Activated naive CD8-positive, alpha-beta T cell treated with anti-CD3 and anti-CD28 coated beads for 36 hours (primary cell): ENCODE data around the gene AATF. TPM values are rescaled to one million over a fixed set of nuclear protein-coding genes. Genes with fewer than 3 reads are reported as not detected.

Experiments
- DNase-seq: peaks from one replicate; pipeline ENCODE4 v3.0.0; 2021
- H3K27ac Mint-ChIP-seq: one replicate; pipeline ENCODE4 v1.8.0; 2022; ENCODE audit warnings: mild to moderate bottlenecking, moderate library complexity, mixed read lengths
- H3K27me3 Mint-ChIP-seq: one replicate; pipeline ENCODE4 v1.8.0; 2022; ENCODE audit warnings: mild to moderate bottlenecking, mixed read lengths
- H3K36me3 Mint-ChIP-seq: one replicate; pipeline ENCODE4 v1.8.0; 2021; ENCODE audit warnings: mild to moderate bottlenecking, mixed read lengths
- H3K4me1 Mint-ChIP-seq: one replicate; pipeline ENCODE4 v1.8.0; 2021; ENCODE audit warnings: mixed read lengths
- H3K4me3 Mint-ChIP-seq: one replicate; pipeline ENCODE4 v1.8.0; 2022; ENCODE audit warnings: mild to moderate bottlenecking, moderate library complexity, mixed read lengths
- H3K9me3 Mint-ChIP-seq: one replicate; pipeline ENCODE4 v1.8.0; 2022; ENCODE audit warnings: mixed read lengths
- total RNA-seq, 2 experiments: library from RNA; stranded (reverse); gene quantifications; one replicate each; pipeline ENCODE4 v1.2.3, GENCODE V29; 2021

The AATF gene
- total RNA-seq, 2 experiments from 2014 or later = 116 to 117 TPM

DNA sequence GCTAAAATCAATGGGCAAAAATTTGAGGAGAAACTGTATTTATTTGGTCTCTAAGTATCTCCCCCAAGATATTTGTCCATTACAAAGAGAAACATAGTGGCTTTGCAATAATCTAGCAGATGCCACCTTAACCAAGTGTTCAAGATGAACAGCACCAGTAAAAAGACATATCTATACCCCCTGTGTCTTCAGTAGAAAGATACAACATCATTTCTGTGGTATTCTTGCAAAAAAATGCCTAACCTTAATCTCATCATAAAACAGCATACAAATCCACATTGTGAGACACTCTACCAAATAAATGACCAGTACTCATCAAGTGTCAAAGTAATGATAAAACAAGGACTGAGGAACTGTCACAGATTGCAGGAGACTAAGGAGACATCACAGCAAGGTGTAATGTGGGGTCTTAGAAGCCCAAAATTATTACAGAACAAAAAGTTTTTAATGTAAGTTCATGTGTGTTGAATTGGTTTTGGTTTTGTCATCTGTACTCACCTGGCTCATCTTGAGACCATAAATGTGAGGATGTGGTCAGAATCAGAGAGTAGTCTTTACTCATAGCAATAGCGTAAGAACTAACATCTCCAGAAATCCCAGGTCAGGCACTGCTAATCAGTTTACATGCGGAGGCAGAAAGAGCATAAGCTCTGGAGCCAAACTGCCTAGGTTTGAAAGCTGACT is 77.2 kb downstream of the AATF start:
- peaks cover 18% of the 10 kb centered on the region for H3K36me3 Mint-ChIP-seq
- peak; percentile 6 for DNase-seq
- peak overlapping the region; percentile 16 for H3K4me3 Mint-ChIP-seq
- H3K9me3 Mint-ChIP-seq = no peaks in the 10 kb centered on the region
- peaks cover 28% of the 10 kb centered on the region for H3K4me1 Mint-ChIP-seq
- H3K27me3 Mint-ChIP-seq = no peaks in the 10 kb centered on the region
- H3K27ac Mint-ChIP-seq = peak overlapping the region; percentile 77

DNA sequence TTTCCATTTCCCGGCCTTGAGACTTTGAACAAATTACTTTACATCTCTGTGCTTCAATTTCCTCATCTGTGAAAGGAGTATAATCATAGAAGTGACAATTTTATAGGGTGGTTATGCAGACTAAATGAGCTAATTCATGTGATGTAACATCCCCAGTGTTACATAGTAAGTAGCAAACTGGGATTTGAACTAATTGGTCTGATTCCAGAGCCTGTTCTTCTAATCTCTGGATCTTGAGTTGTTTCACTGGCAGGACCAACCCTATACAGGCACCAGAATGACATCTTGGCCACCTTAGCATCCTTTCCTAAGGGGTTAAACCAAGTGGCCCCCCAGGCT is 77.7 kb downstream of the AATF start:
- Mint-ChIP-seq H3K9me3 (no peaks in the 10 kb centered on the region), H3K4me1 (peaks cover 28% of the 10 kb centered on the region), H3K27ac (no peak overlapping the region), H3K27me3 (no peaks in the 10 kb centered on the region), H3K4me3 (no peak overlapping the region), H3K36me3 (peaks cover 19% of the 10 kb centered on the region)
- DNase-seq = no peak

DNA sequence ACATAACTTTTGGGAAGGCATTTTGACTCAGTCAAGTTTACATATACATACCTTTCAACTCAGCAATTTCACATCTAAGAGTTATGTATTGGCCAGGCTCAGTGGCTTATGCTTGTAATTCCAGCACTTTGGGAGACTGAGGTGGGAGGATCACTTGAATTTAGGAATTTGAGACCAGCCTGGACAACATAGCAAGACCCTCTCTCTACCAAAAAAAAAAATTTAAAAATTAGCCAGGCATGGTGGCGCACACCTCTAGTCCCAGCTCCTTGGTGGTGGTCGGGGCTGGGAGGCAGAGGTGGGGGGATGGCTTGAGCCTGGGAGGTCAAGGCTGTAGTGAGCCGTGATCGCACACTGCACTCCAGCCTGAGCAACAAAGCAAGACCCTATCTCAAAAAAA is 79.3 kb downstream of the AATF start:
- no peak overlapping the region for H3K4me3 Mint-ChIP-seq
- peaks cover 19% of the 10 kb centered on the region for H3K36me3 Mint-ChIP-seq
- H3K27ac Mint-ChIP-seq = no peak overlapping the region
- H3K4me1 Mint-ChIP-seq = peaks cover 29% of the 10 kb centered on the region
- H3K27me3 Mint-ChIP-seq = no peaks in the 10 kb centered on the region
- H3K9me3 Mint-ChIP-seq = no peaks in the 10 kb centered on the region
- DNase-seq = no peak

DNA sequence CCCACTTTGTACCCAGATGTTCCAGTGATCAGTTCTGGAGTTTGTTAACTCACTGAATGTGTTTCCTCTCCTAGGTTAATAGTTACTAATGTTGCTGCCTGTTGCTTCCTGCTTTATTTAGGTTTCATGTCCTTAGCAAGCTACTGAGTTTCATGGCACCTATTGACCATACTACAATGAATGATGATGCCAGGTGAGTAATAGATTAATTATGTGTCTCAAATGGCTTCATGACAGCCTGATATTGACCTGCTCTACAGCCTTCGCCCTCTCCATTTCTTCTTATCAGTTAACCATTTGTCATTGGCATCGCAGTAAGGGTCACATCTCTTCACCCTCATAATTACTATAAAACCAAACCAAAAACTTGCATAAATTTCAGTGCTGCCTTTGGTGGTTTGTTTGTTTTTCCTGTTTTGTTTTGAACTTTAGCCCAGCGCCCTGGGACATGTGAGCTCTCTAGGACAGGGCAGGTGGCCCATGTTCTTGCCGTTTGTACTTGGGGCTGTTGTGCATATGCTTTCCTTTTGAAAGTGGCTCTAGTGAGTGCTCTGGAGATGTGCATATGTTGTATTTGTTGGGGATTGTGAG is 82.8 kb downstream of the AATF start:
- H3K4me1 Mint-ChIP-seq = peaks cover 4% of the 10 kb centered on the region
- H3K27ac Mint-ChIP-seq = no peak overlapping the region
- H3K9me3 Mint-ChIP-seq = no peaks in the 10 kb centered on the region
- H3K36me3 Mint-ChIP-seq = peaks cover 13% of the 10 kb centered on the region
- H3K4me3 Mint-ChIP-seq = no peak overlapping the region
- DNase-seq = no peak
- H3K27me3 Mint-ChIP-seq = no peaks in the 10 kb centered on the region

DNA sequence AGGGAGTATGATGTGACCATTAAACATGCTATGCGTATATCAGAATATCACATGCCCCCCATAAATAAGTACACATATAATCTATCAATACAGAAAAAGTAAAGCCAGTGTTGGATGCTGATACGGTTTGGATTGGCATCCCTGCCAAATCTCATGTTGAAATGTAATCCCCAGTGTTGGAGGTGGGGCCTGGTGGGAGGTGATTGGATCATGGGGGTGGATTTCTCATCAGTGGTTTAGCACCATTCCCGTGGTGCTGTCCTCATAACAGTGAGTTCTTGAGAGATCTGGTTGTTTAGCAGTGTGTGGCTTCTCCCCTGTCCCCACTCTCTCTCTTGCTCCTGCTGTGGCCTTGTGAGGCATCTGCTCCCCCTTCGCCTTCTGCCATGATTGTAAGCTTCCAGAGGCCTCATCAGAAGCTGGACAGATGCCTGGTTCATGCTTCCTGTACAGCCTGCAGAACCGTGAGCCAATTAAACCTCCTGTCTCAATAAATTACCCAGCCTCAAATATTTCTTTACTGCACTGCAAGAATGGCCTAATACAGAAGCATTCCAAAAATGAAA is 88.9 kb downstream of the AATF start:
- Mint-ChIP-seq H3K4me1 (peaks cover 4% of the 10 kb centered on the region), H3K9me3 (no peaks in the 10 kb centered on the region), H3K27me3 (no peaks in the 10 kb centered on the region), H3K4me3 (no peak overlapping the region), H3K36me3 (peaks cover 11% of the 10 kb centered on the region), H3K27ac (no peak overlapping the region)
- no peak for DNase-seq

DNA sequence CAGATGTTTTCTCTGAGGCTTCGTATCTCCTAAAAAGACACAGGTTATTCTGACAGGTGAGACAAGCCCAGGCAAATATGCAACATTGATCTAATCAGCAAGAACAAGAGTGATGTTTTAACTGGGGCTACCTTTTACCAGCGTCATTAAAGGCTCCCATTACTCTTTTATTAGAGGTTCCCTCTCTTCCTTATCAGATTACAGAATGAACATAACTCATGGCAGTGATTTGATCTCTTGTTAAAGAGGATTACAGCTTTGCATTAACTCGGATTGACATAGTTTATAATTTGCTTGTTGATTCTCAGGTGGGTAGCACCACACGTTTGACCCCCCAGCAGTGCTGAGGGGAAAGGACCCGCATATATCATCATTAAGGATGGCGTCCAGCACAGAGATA is 90.5 kb downstream of the AATF start:
- peaks cover 8% of the 10 kb centered on the region for H3K4me1 Mint-ChIP-seq
- no peaks in the 10 kb centered on the region for H3K27me3 Mint-ChIP-seq
- peaks cover 11% of the 10 kb centered on the region for H3K36me3 Mint-ChIP-seq
- no peak for DNase-seq
- no peak overlapping the region for H3K27ac Mint-ChIP-seq
- no peak overlapping the region for H3K4me3 Mint-ChIP-seq
- no peaks in the 10 kb centered on the region for H3K9me3 Mint-ChIP-seq

DNA sequence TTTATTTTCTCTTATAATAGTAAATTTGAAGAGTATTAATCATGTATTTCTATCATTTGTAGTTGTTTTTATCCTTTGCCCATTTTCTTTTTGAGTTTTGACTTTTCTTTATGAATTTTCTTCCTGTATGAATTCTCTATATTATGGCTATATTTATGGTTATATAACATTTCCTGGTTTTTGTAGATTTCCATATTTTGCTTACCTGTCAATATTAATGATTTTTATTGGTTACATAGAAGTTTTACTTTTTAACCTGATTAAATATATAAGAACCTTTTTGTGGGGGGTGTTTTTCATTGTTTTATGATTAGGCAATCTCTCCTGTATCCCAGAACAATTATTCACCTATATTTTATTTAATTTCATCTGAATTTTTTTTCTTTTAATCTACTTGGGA is 93.2 kb downstream of the AATF start:
- H3K4me3 Mint-ChIP-seq = no peak overlapping the region
- H3K27me3 Mint-ChIP-seq = no peaks in the 10 kb centered on the region
- H3K9me3 Mint-ChIP-seq = no peaks in the 10 kb centered on the region
- DNase-seq = no peak
- H3K4me1 Mint-ChIP-seq = peaks cover 8% of the 10 kb centered on the region
- H3K27ac Mint-ChIP-seq = no peak overlapping the region
- peaks cover 9% of the 10 kb centered on the region for H3K36me3 Mint-ChIP-seq

DNA sequence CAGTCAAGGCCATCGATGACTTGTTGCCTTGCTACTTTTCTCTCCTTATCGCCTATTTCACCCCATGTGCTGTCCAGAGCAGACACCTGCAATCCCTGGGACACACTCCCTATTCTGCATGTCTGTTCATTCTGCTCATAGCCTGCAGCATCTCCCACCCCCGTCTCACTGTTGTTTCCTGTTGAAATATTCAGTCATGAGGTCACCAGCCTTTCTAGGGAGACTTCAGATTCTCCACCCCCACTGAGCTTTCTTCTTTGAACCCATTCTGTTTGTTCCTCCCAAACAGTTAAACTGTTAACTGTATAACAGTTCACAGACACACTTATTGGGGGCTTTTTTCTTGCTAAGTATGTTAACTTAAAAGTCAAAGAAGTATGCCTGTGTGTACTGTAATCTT is 94.4 kb downstream of the AATF start:
- Mint-ChIP-seq H3K4me3 (no peak overlapping the region), H3K36me3 (peaks cover 9% of the 10 kb centered on the region), H3K27me3 (no peaks in the 10 kb centered on the region), H3K4me1 (peaks cover 11% of the 10 kb centered on the region), H3K27ac (peak overlapping the region; percentile 40), H3K9me3 (no peaks in the 10 kb centered on the region)
- no peak for DNase-seq

DNA sequence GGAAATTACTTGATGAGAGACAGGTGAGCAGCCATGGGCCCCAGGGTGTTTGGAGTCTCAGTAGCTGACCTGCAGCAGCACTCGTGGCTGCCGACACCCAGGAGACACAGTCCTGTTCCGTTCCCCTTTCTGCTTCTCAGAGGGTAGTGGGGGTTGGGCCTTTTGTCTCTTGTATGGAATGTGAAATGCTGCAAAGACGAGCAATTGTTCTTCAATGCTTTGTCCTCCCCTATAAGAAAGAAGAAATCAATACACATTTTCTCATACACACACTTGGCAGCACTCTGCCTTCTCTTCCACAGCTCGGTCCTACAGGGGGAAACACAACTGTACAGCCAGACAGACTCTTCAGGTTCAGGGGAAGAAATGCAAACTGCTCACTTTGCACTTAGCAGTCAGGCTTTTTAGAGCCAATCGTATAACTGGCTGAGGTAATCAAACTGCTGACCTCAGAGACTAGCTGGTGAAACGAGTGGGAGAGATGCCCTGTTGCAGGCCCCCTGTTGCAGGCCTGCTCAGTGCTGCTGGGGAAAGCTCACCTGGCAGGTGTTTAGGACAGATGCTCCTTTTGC is 96.7 kb downstream of the AATF start:
- Mint-ChIP-seq H3K36me3 (peaks cover 9% of the 10 kb centered on the region), H3K4me1 (peaks cover 11% of the 10 kb centered on the region), H3K27ac (no peak overlapping the region), H3K9me3 (no peaks in the 10 kb centered on the region), H3K27me3 (no peaks in the 10 kb centered on the region), H3K4me3 (no peak overlapping the region)
- DNase-seq = no peak

DNA sequence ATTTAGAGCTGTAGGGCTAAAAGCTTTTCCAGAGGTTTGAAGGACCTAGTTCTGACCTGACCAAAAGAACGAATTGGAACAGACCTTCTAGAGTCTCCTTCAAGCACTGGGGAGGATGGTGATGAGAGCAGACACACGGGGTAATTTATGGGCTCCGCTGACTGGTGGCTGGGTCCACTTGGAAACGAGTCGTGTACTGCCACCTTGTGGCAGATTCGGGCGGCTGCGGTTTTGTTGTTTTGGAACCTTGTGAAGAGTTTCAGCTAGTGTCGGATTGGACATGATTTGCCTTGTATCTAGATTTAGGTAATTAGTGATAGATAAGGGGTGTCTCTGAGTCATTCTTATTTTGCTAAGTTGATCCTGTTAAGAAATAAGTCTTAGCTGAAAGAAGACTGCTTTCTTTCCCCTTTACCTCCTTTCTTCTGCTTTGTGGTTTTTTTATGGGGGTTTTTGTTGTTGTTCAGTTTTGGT is 98.9 kb downstream of the AATF start:
- H3K4me3 Mint-ChIP-seq = no peak overlapping the region
- H3K9me3 Mint-ChIP-seq = no peaks in the 10 kb centered on the region
- H3K4me1 Mint-ChIP-seq = peaks cover 11% of the 10 kb centered on the region
- peak overlapping the region; percentile 43 for H3K27ac Mint-ChIP-seq
- H3K27me3 Mint-ChIP-seq = no peaks in the 10 kb centered on the region
- peaks cover 7% of the 10 kb centered on the region for H3K36me3 Mint-ChIP-seq
- peak; percentile 68 for DNase-seq

DNA sequence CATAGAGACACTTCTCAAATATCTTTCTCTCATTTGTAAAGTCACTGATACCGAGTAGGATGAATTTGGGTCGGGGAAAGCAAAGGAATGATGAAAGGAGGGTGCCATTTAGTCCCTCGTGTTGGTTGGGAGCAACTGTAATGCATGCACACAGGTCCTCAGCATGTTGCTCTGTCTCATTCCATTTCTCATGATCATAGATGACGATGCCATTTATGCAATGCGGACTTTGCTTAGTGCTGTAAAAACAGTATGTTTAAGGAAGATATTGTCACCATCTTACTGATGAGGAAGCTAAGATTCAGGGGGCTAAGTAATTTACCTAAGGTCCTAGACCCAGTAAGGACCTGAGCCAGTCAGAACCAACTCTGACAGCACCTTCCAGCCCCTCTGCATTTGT is 100.1 kb downstream of the AATF start:
- H3K27me3 Mint-ChIP-seq = no peaks in the 10 kb centered on the region
- H3K9me3 Mint-ChIP-seq = no peaks in the 10 kb centered on the region
- H3K36me3 Mint-ChIP-seq = peaks cover 3% of the 10 kb centered on the region
- no peak for DNase-seq
- peaks cover 7% of the 10 kb centered on the region for H3K4me1 Mint-ChIP-seq
- H3K27ac Mint-ChIP-seq = no peak overlapping the region
- H3K4me3 Mint-ChIP-seq = no peak overlapping the region

DNA sequence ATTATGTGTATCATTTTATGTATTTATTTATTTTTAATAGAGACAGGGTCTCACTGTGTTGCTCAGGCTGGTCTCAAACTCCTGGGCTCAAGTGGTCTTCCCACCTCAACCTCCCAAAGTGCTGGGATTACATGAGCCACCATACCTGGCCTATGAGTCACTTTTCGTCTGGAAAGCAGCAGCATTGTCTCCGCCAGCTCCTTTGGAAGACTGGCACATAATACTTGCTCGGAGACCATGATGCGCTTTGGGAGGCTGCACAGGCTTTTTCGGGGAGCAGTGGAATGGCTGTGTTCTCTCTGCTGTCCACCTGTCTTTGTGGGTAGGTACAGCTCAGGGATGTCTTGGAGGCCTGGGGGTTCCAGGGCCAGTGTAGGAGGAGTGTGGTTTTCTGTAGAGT is 102.2 kb downstream of the AATF start:
- H3K36me3 Mint-ChIP-seq = peaks cover 7% of the 10 kb centered on the region
- DNase-seq = no peak
- H3K9me3 Mint-ChIP-seq = no peaks in the 10 kb centered on the region
- H3K27me3 Mint-ChIP-seq = no peaks in the 10 kb centered on the region
- no peak overlapping the region for H3K27ac Mint-ChIP-seq
- no peak overlapping the region for H3K4me3 Mint-ChIP-seq
- peaks cover 7% of the 10 kb centered on the region for H3K4me1 Mint-ChIP-seq

DNA sequence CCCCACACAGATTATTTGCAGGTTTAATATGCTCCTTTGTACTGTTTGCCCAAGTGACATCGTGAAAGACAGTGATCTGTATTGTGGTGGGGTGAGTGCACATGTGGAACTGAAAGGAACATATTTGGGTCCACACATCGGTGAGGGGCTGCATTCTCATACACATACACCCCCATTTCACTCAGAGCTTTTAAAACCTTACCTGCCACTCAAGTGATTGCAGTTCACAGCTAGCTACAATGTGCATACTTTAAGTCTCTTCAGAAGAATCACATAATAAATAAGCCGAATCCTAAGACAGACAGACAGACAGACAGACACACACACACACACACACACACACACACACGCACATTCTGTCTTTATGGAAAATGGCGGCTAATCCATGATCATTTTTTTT is 102.6 kb downstream of the AATF start:
- no peak for DNase-seq
- Mint-ChIP-seq H3K4me3 (no peak overlapping the region), H3K4me1 (peaks cover 7% of the 10 kb centered on the region), H3K27me3 (no peaks in the 10 kb centered on the region), H3K36me3 (peaks cover 10% of the 10 kb centered on the region), H3K9me3 (no peaks in the 10 kb centered on the region), H3K27ac (no peak overlapping the region)

DNA sequence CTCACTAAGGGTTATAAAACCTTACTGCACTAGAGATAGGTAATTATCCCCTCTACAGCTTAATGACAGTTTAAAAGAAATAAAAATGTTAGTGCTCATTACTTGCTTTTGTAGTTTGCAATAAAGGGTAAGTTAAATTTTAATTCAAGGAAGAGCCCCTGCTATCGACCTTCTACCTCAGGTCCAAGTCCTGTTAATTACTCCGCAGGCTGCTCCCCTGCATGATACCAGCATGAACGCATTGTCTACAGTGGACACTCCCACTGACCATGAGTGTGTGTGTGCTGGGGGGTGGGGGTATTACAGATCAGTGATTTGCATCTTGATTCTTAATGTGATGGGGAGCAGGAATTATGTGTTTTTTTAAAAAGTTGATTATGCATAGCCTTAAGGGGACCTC is 103.1 kb downstream of the AATF start:
- no peak for DNase-seq
- Mint-ChIP-seq H3K27ac (no peak overlapping the region), H3K4me1 (peaks cover 7% of the 10 kb centered on the region), H3K4me3 (no peak overlapping the region), H3K27me3 (no peaks in the 10 kb centered on the region), H3K36me3 (peaks cover 13% of the 10 kb centered on the region), H3K9me3 (no peaks in the 10 kb centered on the region)

DNA sequence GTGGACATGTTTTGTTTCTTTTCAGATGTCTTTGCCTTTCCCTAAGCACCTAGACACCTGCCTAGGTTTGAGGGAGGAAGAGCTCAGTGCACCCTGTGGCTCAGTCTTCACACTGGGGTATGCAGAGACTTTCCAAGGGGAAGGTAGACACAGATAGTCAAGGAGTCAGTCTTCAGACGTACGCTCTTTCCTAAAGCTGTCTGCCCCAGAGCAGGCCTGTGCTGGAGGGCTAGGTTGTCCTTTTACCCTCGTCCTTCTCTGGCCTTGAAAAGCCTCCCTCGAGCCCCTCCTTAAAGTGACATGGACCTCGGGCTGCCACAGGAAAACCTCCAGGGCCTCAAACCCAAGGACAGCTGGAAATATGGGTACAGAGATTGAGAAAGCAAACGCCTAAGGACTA is 103.7 kb downstream of the AATF start:
- no peaks in the 10 kb centered on the region for H3K27me3 Mint-ChIP-seq
- no peaks in the 10 kb centered on the region for H3K9me3 Mint-ChIP-seq
- no peak for DNase-seq
- no peak overlapping the region for H3K27ac Mint-ChIP-seq
- H3K36me3 Mint-ChIP-seq = peaks cover 15% of the 10 kb centered on the region
- no peak overlapping the region for H3K4me3 Mint-ChIP-seq
- H3K4me1 Mint-ChIP-seq = peaks cover 6% of the 10 kb centered on the region

DNA sequence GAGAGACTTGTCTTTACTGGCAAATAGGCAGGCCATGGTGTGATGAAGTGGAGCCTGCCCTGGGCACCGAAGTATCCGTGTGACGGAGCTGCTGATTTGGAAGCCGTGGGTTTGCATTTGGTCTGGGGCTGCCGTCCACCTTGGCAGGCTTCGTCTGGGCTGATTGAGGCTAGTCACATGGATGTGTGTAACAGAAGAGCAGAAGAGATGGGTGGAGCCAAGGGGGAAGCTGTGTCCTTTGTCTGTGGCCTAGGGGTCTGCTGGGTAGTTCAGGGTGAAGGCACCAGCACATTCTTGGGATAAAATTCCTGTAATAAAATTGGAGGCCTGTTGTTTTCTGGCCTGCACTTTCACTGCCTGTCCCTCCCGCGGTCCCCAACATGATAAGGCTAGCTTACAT is 106.1 kb downstream of the AATF start:
- peaks cover 12% of the 10 kb centered on the region for H3K36me3 Mint-ChIP-seq
- H3K27me3 Mint-ChIP-seq = no peaks in the 10 kb centered on the region
- H3K4me1 Mint-ChIP-seq = no peaks in the 10 kb centered on the region
- no peak overlapping the region for H3K4me3 Mint-ChIP-seq
- H3K27ac Mint-ChIP-seq = peak overlapping the region; percentile 54
- DNase-seq = no peak
- no peaks in the 10 kb centered on the region for H3K9me3 Mint-ChIP-seq
